Measurements from ENCODE around the gene LDLRAD3. TPM values are rescaled to one million over a fixed set of nuclear protein-coding genes. Genes with fewer than 3 reads are reported as not detected.
A peak's percentile ranks its signal among the peaks of the same experiment; 100 is the strongest.
"Not testable (repeated sequence)": the region's sequence is repeated elsewhere in the genome, so short reads cannot be mapped to it uniquely, and the experiment has no call there.

LDLRAD3 gene
- total RNA-seq, 1 donor from 2014 or later = 7.7 TPM

- H3K27ac ChIP-seq = no peak overlapping the region
- no peak overlapping the region for H3K4me3 ChIP-seq
- H3K9me3 ChIP-seq = no peaks in the 10 kb centered on the region
- ATAC-seq = no peak
- no peaks in the 10 kb centered on the region for H3K36me3 ChIP-seq
- H3K27me3 ChIP-seq (ENCODE audit: low read depth) = no peaks in the 10 kb centered on the region
- intact Hi-C loops (cut with DNase I) = no loop called here
- H3K4me1 ChIP-seq = no peaks in the 10 kb centered on the region
- no peak for TF ChIP-seq CTCF (IDR thresholded peaks at IDR 0.05)
- DNase-seq = no peak
These were observed 95.6 kb downstream of the LDLRAD3 start for GRCh38 chr11:36039471-36039870.

- no peaks in the 10 kb centered on the region for H3K9me3 ChIP-seq
- no peaks in the 10 kb centered on the region for H3K36me3 ChIP-seq
- no peak overlapping the region for H3K4me3 ChIP-seq
- intact Hi-C loops (cut with DNase I) = no loop called here
- H3K27me3 ChIP-seq (ENCODE audit: low read depth) = no peaks in the 10 kb centered on the region
- ATAC-seq (peak in 1 of 2 donors; percentile 46), DNase-seq (no peak)
- no peak overlapping the region for H3K27ac ChIP-seq
- peak; percentile 46 for TF ChIP-seq CTCF (IDR thresholded peaks at IDR 0.05)
- no peaks in the 10 kb centered on the region for H3K4me1 ChIP-seq
These were observed 98.2 kb downstream of the LDLRAD3 start for GRCh38 chr11:36041988-36042611.

- intact Hi-C loops (cut with DNase I) = no loop called here
- H3K4me3 ChIP-seq = no peak overlapping the region
- no peak for TF ChIP-seq CTCF (IDR thresholded peaks at IDR 0.05)
- no peaks in the 10 kb centered on the region for H3K9me3 ChIP-seq
- no peak overlapping the region for H3K27ac ChIP-seq
- no peaks in the 10 kb centered on the region for H3K4me1 ChIP-seq
- DNase-seq (no peak), ATAC-seq (no peak)
- no peaks in the 10 kb centered on the region for H3K27me3 ChIP-seq (ENCODE audit: low read depth)
- H3K36me3 ChIP-seq = no peaks in the 10 kb centered on the region
These were observed 100.8 kb downstream of the LDLRAD3 start for GRCh38 chr11:36044636-36045035.

GRCh38 chr11:36045945-36046344 lies 102.1 kb downstream of the LDLRAD3 start:
- H3K4me1 ChIP-seq; H3K9me3 ChIP-seq; H3K36me3 ChIP-seq; H3K27ac ChIP-seq; DNase-seq; intact Hi-C loops (cut with DNase I); H3K27me3 ChIP-seq (ENCODE audit: low read depth); ATAC-seq; H3K4me3 ChIP-seq: not testable (repeated sequence)

GRCh38 chr11:36046932-36047331 lies 103.1 kb downstream of the LDLRAD3 start:
- intact Hi-C loops (cut with DNase I) = no loop called here
- Histone ChIP-seq H3K36me3 (no peaks in the 10 kb centered on the region), H3K27me3 (ENCODE audit: low read depth) (no peaks in the 10 kb centered on the region), H3K4me3 (no peak overlapping the region), H3K9me3 (no peaks in the 10 kb centered on the region), H3K4me1 (no peaks in the 10 kb centered on the region), H3K27ac (no peak overlapping the region)
- no peak for DNase-seq
- no peak for TF ChIP-seq CTCF (IDR thresholded peaks at IDR 0.05)
- no peak for ATAC-seq

- intact Hi-C loops (cut with DNase I) = no loop called here
- ATAC-seq = no peak
- Histone ChIP-seq H3K27ac (no peak overlapping the region), H3K4me1 (no peaks in the 10 kb centered on the region), H3K27me3 (ENCODE audit: low read depth) (no peaks in the 10 kb centered on the region), H3K36me3 (no peaks in the 10 kb centered on the region), H3K4me3 (no peak overlapping the region), H3K9me3 (no peaks in the 10 kb centered on the region)
- DNase-seq = no peak
- TF ChIP-seq CTCF (IDR thresholded peaks at IDR 0.05) = no peak
These were observed 103.5 kb downstream of the LDLRAD3 start for GRCh38 chr11:36047344-36047743.

Measured in lower lobe of right lung (tissue), 2 donors.